NB4 (cell line): ENCODE data around the gene EXD3.

Experiments used
- MYC ChIP-seq: IDR thresholded peaks from 2 replicates; pipeline ENCODE4 v1.6.1; 2011; ENCODE audit warnings: low read depth, low read length
- POLR2A ChIP-seq: IDR thresholded peaks from 2 replicates; pipeline ENCODE4 v1.6.1; 2011; ENCODE audit warnings: mild to moderate bottlenecking; ENCODE audit not compliant: insufficient read length; ENCODE audit errors: extremely low read depth
- TF ChIP-seq, protein P1 (sequence below): IDR thresholded peaks from one replicate; pipeline ENCODE4 v1.5.1; 2012; ENCODE audit warnings: low read depth, low read length
- TF ChIP-seq, protein P2 (sequence below): IDR thresholded peaks from 2 replicates; pipeline ENCODE4 v1.6.1; 2011; ENCODE audit warnings: low read depth, low read length

DNA sequence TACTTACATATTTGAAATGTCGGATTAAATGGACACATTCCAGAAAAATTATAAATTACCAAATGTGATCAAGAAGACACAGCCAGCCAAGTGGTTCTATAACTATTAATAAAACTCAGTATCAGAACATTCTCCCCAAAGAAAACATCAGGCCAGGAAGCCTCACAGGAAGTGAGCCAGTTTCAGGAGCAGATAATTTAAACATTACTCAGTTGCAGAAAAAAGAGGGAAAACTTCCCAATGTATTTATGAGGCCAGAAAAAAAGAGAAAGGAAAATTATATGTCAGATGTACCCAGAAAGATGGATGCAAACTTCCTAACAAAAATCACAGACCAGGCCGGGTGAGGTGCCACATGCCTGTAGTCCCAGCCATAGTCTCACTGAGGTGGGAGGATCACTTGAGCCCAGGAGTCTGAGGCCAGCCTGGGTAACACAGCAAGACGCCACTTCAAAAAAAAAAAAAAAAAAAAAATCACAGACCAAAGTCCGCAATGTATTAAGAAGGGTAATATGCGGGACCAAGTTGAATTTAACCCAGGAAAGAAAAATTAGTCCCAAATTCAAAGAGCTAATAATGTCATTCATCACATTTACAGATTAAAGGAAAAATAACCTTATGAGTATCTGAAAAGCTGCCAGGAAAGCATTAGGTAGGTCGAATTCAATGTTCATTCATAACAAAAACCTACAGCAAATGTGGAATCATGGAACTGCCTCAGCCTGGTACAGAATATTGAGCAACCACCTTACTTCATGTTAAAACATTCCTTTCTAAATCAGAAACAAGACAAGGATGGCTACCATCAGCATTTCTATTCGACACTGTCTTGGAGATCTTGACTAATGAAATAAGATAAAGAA is 83.7 kb downstream of the EXD3 start:
- TF ChIP-seq, protein P1, sequence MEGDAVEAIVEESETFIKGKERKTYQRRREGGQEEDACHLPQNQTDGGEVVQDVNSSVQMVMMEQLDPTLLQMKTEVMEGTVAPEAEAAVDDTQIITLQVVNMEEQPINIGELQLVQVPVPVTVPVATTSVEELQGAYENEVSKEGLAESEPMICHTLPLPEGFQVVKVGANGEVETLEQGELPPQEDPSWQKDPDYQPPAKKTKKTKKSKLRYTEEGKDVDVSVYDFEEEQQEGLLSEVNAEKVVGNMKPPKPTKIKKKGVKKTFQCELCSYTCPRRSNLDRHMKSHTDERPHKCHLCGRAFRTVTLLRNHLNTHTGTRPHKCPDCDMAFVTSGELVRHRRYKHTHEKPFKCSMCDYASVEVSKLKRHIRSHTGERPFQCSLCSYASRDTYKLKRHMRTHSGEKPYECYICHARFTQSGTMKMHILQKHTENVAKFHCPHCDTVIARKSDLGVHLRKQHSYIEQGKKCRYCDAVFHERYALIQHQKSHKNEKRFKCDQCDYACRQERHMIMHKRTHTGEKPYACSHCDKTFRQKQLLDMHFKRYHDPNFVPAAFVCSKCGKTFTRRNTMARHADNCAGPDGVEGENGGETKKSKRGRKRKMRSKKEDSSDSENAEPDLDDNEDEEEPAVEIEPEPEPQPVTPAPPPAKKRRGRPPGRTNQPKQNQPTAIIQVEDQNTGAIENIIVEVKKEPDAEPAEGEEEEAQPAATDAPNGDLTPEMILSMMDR, result no peak
- TF ChIP-seq POLR2A (no peak), MYC (no peak)
- TF ChIP-seq, protein P2, sequence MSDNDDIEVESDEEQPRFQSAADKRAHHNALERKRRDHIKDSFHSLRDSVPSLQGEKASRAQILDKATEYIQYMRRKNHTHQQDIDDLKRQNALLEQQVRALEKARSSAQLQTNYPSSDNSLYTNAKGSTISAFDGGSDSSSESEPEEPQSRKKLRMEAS, result no peak
